HepG2 (cell line): ENCODE measurements around the gene TBC1D30. TPM values are rescaled to one million over a fixed set of nuclear protein-coding genes. Genes with fewer than 3 reads are reported as not detected.

ENCODE experiments used
- ATAC-seq: fragments of 200-7000 bp; cut with Tn5 transposase; 3 replicates; pipeline ENCODE4 v1.9.1; 2020; ENCODE audit warnings: mild to moderate bottlenecking, moderate library complexity
- BruUV-seq: library from RNA; stranded (reverse); fragments of 400-500 nt; replicated peaks from 2 replicates; lab custom pipeline; 2021; lab: Mats Ljungman, UMichigan
- CTCF ChIA-PET: fragments of 300-600 bp; formaldehyde crosslinking; extraction: SDS; loops from one replicate; lab custom pipeline; 2021; ENCODE audit warnings: low total read pairs, inconsistent platforms, low intra/inter-chr PET ratio; lab: Yijun Ruan, JAX
- POLR2A ChIA-PET: fragments of 350-600 bp; sonication (Branson Sonifier 250); formaldehyde crosslinking; loops from one replicate; lab custom pipeline; 2020; ENCODE audit warnings: antibody characterized with exemption, inconsistent platforms; lab: Yijun Ruan, JAX
- DNase-seq: peaks from one replicate; pipeline ENCODE4 v3.0.0-alpha.2; 2015; ENCODE audit warnings: low spot score
- FAIRE-seq: peaks from 3 replicates; lab custom pipeline; 2011; peaks lifted over from hg19 to GRCh38; lab: Jason Lieb, UNC
- H2AFZ ChIP-seq: one replicate; pipeline ENCODE4 v1.6.1; 2011; ENCODE audit warnings: low read length, inconsistent platforms
- H3K27ac ChIP-seq: fragments of 300-600 bp; 3 replicates; pipeline ENCODE4 v1.8.0; 2011; ENCODE audit warnings: mixed run types, mild to moderate bottlenecking, mixed read lengths, low read length, inconsistent platforms; ENCODE audit not compliant: insufficient read depth; ENCODE audit errors: extremely low read length
- H3K27me3 ChIP-seq, 2 experiments: fragments of 200-600 bp in 1 of 2; 2 replicates in 1 of 2; 3 replicates in 1 of 2; pipeline versions ENCODE4 v1.6.0 to v1.8.0; 2011; ENCODE audit warnings: low read length in 2 of 2, mild to moderate bottlenecking in 2 of 2, moderate library complexity in 2 of 2, inconsistent platforms in 1 of 2; ENCODE audit not compliant: insufficient read depth in 2 of 2, control insufficient read depth in 1 of 2
- H3K36me3 ChIP-seq, 2 experiments: fragments of 200-600 bp in 1 of 2; replicated peaks in 1 of 2; 2 replicates in 1 of 2; 3 replicates in 1 of 2; pipeline versions ENCODE4 v1.5.1 to v1.8.0; 2011; ENCODE audit warnings: low read length in 2 of 2, inconsistent platforms in 1 of 2; ENCODE audit not compliant: insufficient read depth in 2 of 2, control insufficient read depth in 1 of 2
- H3K4me1 ChIP-seq: 2 replicates; pipeline ENCODE4 v1.5.1; 2012; ENCODE audit warnings: low read length, inconsistent platforms; ENCODE audit not compliant: insufficient read depth
- H3K4me2 ChIP-seq: 2 replicates; pipeline ENCODE4 v1.6.0; 2011; ENCODE audit warnings: low read depth, low read length, inconsistent platforms
- H3K4me3 ChIP-seq, 3 experiments: fragments of 200-600 bp in 1 of 3; sonication (generic), shearing (Covaris generic) in 1 of 3; replicated peaks in 1 of 3; 2 replicates each; pipeline ENCODE4 v1.5.1; 2011 to 2016; ENCODE audit warnings: low read length in 3 of 3, inconsistent platforms in 2 of 3, low read depth in 2 of 3, mild to moderate bottlenecking in 2 of 3, control low read depth in 1 of 3, mixed read lengths in 1 of 3; ENCODE audit not compliant: insufficient read depth in 1 of 3
- H3K79me2 ChIP-seq: one replicate; pipeline ENCODE4 v1.6.1; 2011; ENCODE audit warnings: low read length, inconsistent platforms; ENCODE audit not compliant: insufficient read depth
- H3K9ac ChIP-seq: 2 replicates; pipeline ENCODE4 v1.6.0; 2011; ENCODE audit warnings: mild to moderate bottlenecking, low read depth, low read length, inconsistent platforms; ENCODE audit not compliant: insufficient read depth
- H3K9me3 ChIP-seq: 2 replicates; pipeline ENCODE4 v1.5.1; 2012; ENCODE audit warnings: mild to moderate bottlenecking, low read length
- H4K20me1 ChIP-seq: 2 replicates; pipeline ENCODE4 v1.6.0; 2011; ENCODE audit warnings: inconsistent platforms, mild to moderate bottlenecking, low read length, moderate library complexity; ENCODE audit not compliant: insufficient read depth
- ATF7 ChIP-seq, 2 experiments: fragments of 450-650 bp in 1 of 2; sonication (generic) in 1 of 2; formaldehyde crosslinking in 1 of 2; IDR thresholded peaks; 2 replicates each; pipeline versions ENCODE4 v1.4.0 to v1.6.1; 2016 to 2020; ENCODE audit warnings: antibody characterized with exemption in 1 of 2, mild to moderate bottlenecking in 1 of 2, missing genetic modification reagents in 1 of 2
- CBX5 ChIP-seq: sonication (generic); formaldehyde crosslinking; IDR thresholded peaks from 2 replicates; pipeline ENCODE4 v1.4.0; 2020; ENCODE audit warnings: missing genetic modification reagents, borderline replicate concordance
- CREB1 ChIP-seq, 2 experiments: fragments of 450-650 bp in 1 of 2; IDR thresholded peaks; 2 replicates each; pipeline ENCODE4 v1.6.1; 2016 to 2017; ENCODE audit warnings: control low read depth in 1 of 2, mild to moderate bottlenecking in 1 of 2, missing compliant biosample characterization in 1 of 2, missing genetic modification characterization in 1 of 2
- FOXJ3 ChIP-seq: sonication (generic); formaldehyde crosslinking; IDR thresholded peaks from 2 replicates; pipeline ENCODE4 v1.4.0; 2020; ENCODE audit warnings: missing genetic modification reagents, mild to moderate bottlenecking, borderline replicate concordance
- GFI1 ChIP-seq: sonication (generic); formaldehyde crosslinking; IDR thresholded peaks from 2 replicates; pipeline ENCODE4 v1.5.0; 2020; ENCODE audit warnings: missing genetic modification reagents, mild to moderate bottlenecking, borderline replicate concordance
- HMG20A ChIP-seq: IDR thresholded peaks from 2 replicates; pipeline ENCODE4 v1.6.1; 2016; ENCODE audit warnings: borderline replicate concordance
- KLF9 ChIP-seq: IDR thresholded peaks from 2 replicates; pipeline ENCODE4 v1.6.1; 2016; ENCODE audit warnings: low read depth
- NR2F6 ChIP-seq, 2 experiments: IDR thresholded peaks; 2 replicates each; pipeline ENCODE4 v1.6.1; 2016; ENCODE audit warnings: antibody characterized with exemption in 1 of 2, mild to moderate bottlenecking in 1 of 2
- SCMH1 ChIP-seq: sonication (generic); formaldehyde crosslinking; IDR thresholded peaks from 2 replicates; pipeline ENCODE4 v1.9.0; 2021; ENCODE audit warnings: missing genetic modification reagents, mild to moderate bottlenecking, borderline replicate concordance
- SKI ChIP-seq: fragments of 450-650 bp; IDR thresholded peaks from one replicate; pipeline ENCODE4 v1.6.1; 2018; ENCODE audit warnings: mild to moderate bottlenecking; ENCODE audit not compliant: partially characterized antibody
- TGIF2 ChIP-seq: IDR thresholded peaks from 2 replicates; pipeline ENCODE4 v1.6.1; 2016; ENCODE audit warnings: control low read depth, missing compliant biosample characterization
- ZNF660 ChIP-seq: sonication (generic); formaldehyde crosslinking; IDR thresholded peaks from 2 replicates; pipeline ENCODE4 v1.5.1; 2020; ENCODE audit warnings: mild to moderate bottlenecking, low read depth, missing genetic modification reagents, borderline replicate concordance
- ZNF768 ChIP-seq: sonication (generic); formaldehyde crosslinking; IDR thresholded peaks from 2 replicates; pipeline ENCODE4 v1.4.0; 2020; ENCODE audit warnings: missing genetic modification reagents
- WGBS: methylation state at CpG from one replicate; pipeline ENCODE4 v1.1.6; 2017; ENCODE audit warnings: low lambda C conversion rate; 5-methylcytosine and 5-hydroxymethylcytosine counted together
- in situ Hi-C: cut with HindIII; loops from 2 replicates; pipeline ENCODE4 v1.10.0; 2017; ENCODE audit warnings: low pct_unique_long_range_greater_than_20kb; ENCODE audit not compliant: extremely low pct_ligation_motif_present
- intact Hi-C: fragments of 100-400 bp; cut with micrococcal nuclease; formaldehyde crosslinking; loops from one replicate; pipeline ENCODE4 v1.10.0; 2022; ENCODE audit not compliant: unreplicated experiment
- polyA plus RNA-seq, 8 experiments: library from polyadenylated mRNA; depleted of rRNA in 3 of 8; stranded (reverse) in 7 of 8; unstranded in 1 of 8; fragments of >200 nt; fragmentation: Illumina TruSeq in 4 of 8; extraction: Trizol in 4 of 8; gene quantifications; 2 replicates each; pipeline versions ENCODE4 v1.2.1 to v1.2.3, GENCODE V29; 2011 to 2016; ENCODE audit warnings: low read depth in 4 of 8, missing spikeins in 1 of 8, mixed read lengths in 1 of 8; ENCODE audit not compliant: insufficient read depth in 1 of 8
- total RNA-seq, 5 experiments: library from RNA; depleted of rRNA; stranded (reverse); fragments of >200 nt; fragmentation: Illumina TruSeq; extraction: Trizol; gene quantifications; 2 replicates each; pipeline ENCODE4 v1.2.3, GENCODE V29; 2016; ENCODE audit warnings: low read depth in 1 of 5
- TF ChIP-seq, protein P1 (sequence below): sonication (generic); formaldehyde crosslinking; IDR thresholded peaks from 2 replicates; pipeline ENCODE4 v1.4.0; 2020; ENCODE audit warnings: mild to moderate bottlenecking, missing genetic modification reagents

Gene TBC1D30
- total and polyA plus RNA-seq, 2 of the 13 experiments (the other 11 are each of a cell fraction or from before 2014, with no cell fraction given), result 0.42 to 0.67 TPM

DNA sequence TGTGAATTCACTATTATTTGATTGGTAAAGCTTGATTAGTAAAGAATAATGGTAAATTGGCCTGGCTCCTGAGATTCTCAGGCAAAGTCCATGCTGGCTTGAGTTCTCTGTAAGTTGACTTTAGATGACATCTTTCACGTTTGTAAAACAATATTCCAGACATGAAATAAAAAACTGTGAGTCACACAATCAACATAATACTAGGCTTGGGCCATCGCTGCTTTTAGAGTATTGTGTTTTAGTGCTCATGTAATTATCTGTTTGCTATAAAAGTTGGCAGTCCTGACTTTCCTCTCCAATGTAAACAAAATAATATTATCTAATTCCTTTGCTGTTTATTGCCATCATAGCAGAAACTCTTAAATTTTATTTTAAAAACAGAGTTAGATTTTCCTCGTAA is 3.9 kb upstream of the TBC1D30 start (continued):
- TF ChIP-seq TGIF2 (CRISPR knock-in tag), result no peak
- TF ChIP-seq CBX5, result no peak
- TF ChIP-seq ZNF660 (CRISPR knock-in tag), result no peak
- TF ChIP-seq NR2F6 (IDR thresholded peaks at IDR 0.05), result no peak
- no peak for TF ChIP-seq NR2F6 (CRISPR knock-in tag; IDR thresholded peaks at IDR 0.05)
- TF ChIP-seq HMG20A, result no peak
- TF ChIP-seq SCMH1 (CRISPR knock-in tag), result no peak

- intact Hi-C loops (no loop called here), in situ Hi-C loops (no loop called here)
- CTCF ChIA-PET, result no interaction called here
- Histone ChIP-seq H3K9ac (no peak overlapping the region), H3K27ac (no peak overlapping the region), H3K36me3 (no peaks in the 10 kb centered on the region), H3K4me3 (no peak overlapping the region), H4K20me1 (no peaks in the 10 kb centered on the region), H3K9me3 (peaks cover 6% of the 10 kb centered on the region; the same call in 1 of the 2 replicates), H2AFZ (no peak overlapping the region), H3K4me2 (no peak overlapping the region), H3K4me1 (peaks cover 14% of the 10 kb centered on the region), H3K79me2 (no peaks in the 10 kb centered on the region), H3K27me3 (peaks cover 6 to 25% of the 10 kb centered on the region in 2 experiments; a peak in 4 of 5 replicates)
- POLR2A ChIA-PET, result no interaction called here
- no TSS peak for BruUV-seq
- FAIRE-seq (no peak), ATAC-seq (no peak), DNase-seq (no peak)
- TF ChIP-seq, protein P1, sequence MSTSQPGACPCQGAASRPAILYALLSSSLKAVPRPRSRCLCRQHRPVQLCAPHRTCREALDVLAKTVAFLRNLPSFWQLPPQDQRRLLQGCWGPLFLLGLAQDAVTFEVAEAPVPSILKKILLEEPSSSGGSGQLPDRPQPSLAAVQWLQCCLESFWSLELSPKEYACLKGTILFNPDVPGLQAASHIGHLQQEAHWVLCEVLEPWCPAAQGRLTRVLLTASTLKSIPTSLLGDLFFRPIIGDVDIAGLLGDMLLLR (CRISPR knock-in tag), result no peak
- TF ChIP-seq CREB1 (IDR thresholded peaks at IDR 0.05) (peak; percentile 89), CREB1 (CRISPR knock-in tag; IDR thresholded peaks at IDR 0.05) (no peak), KLF9 (no peak), ATF7 (IDR thresholded peaks at IDR 0.05) (peak; percentile 57; the same call in 1 of the 2 replicates), ATF7 (CRISPR knock-in tag; IDR thresholded peaks at IDR 0.05) (no peak), FOXJ3 (CRISPR knock-in tag) (no peak), ZNF768 (CRISPR knock-in tag) (no peak), GFI1 (CRISPR knock-in tag) (no peak), SKI (no peak)
- 25% methylated on average over 5 of the region's 5 CpGs for WGBS
Measured at GRCh38 chr12:64821116-64821630, 3.3 kb upstream of the TBC1D30 start.
